Measurements from ENCODE around the gene FCHO2.

FCHO2 gene

GRCh38 chr5:73115399-73116051, 159.7 kb downstream of the FCHO2 start:
- DNase-seq, result no peak

- no peak for DNase-seq
Measured at GRCh38 chr5:73116506-73116905, 160.7 kb downstream of the FCHO2 start.

GRCh38 chr5:73117088-73117740, 161.4 kb downstream of the FCHO2 start:
- no peak for DNase-seq

GRCh38 chr5:73118391-73118973, 162.6 kb downstream of the FCHO2 start:
- DNase-seq, result no peak

GRCh38 chr5:73119451-73120157, 163.8 kb downstream of the FCHO2 start:
- no peak for DNase-seq

GRCh38 chr5:73120222-73121118, 164.6 kb downstream of the FCHO2 start, which contains the start of gene TMEM171:
TSS of gene TMEM171 (plus strand) at chr5:73120575. CDS start at chr5:73123374, 2,799 bp downstream.
- no peak for DNase-seq

GRCh38 chr5:73121119-73121463, 165.2 kb downstream of the FCHO2 start:
- no peak for DNase-seq

- no peak for DNase-seq
Measured at GRCh38 chr5:73122875-73123810, 167.3 kb downstream of the FCHO2 start.

GRCh38 chr5:73125289-73125688, 169.4 kb downstream of the FCHO2 start:
- no peak for DNase-seq

- DNase-seq, result peak; percentile 75
Measured at GRCh38 chr5:73126381-73126780, 170.5 kb downstream of the FCHO2 start.

GRCh38 chr5:73126957-73127356, 171.1 kb downstream of the FCHO2 start:
- no peak for DNase-seq

- DNase-seq, result no peak
Measured at GRCh38 chr5:73129143-73129542, 173.3 kb downstream of the FCHO2 start.

GRCh38 chr5:73130811-73131210, 175.0 kb downstream of the FCHO2 start:
- DNase-seq, result no peak

- DNase-seq, result no peak
Measured at GRCh38 chr5:73131711-73132425, 176.0 kb downstream of the FCHO2 start.

- no peak for DNase-seq
Measured at GRCh38 chr5:73132759-73133158, 176.9 kb downstream of the FCHO2 start.

- DNase-seq, result no peak
Measured at GRCh38 chr5:73135021-73135420, 179.2 kb downstream of the FCHO2 start.

- DNase-seq, result no peak
Measured at GRCh38 chr5:73135429-73136054, 179.7 kb downstream of the FCHO2 start.

GRCh38 chr5:73136055-73136562, 180.3 kb downstream of the FCHO2 start:
- no peak for DNase-seq

- no peak for DNase-seq
Measured at GRCh38 chr5:73137563-73138530, 182.0 kb downstream of the FCHO2 start.
